ENCODE data around the gene SRGAP3.

The SRGAP3 gene

DNA sequence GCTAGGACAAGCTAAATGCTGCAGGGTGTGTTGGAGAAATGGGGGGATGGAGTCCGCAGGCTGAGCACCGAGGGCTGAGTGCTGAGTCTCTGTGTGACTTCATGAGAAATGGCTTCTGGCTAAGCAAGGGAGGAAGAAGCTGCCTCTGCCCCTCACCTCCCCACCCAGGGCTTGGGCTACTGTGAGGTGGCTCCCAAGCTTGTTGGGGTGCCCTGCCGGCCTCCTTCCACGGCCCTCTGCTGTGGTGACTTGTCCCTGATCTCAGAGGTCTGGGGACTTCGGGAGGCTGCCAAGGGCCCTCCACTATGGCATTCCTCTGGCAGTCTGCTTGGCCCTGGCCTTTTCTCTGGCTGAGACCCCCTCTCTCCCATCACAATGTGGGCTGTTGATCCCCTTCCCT lies 256.1 kb downstream of the SRGAP3 start:
- H3K4me3 ChIP-seq (ENCODE audit: low read length) = no peak overlapping the region
- no peak overlapping the region for H3K9ac ChIP-seq (ENCODE audit: low read length)
- H3K27me3 ChIP-seq (ENCODE audit: control insufficient read depth, insufficient read depth, low read length) = no peaks in the 10 kb centered on the region
- H3K4me1 ChIP-seq (ENCODE audit: control insufficient read depth, low read depth, low read length) = peaks cover under 1% of the 10 kb centered on the region
- H3K36me3 ChIP-seq (ENCODE audit: control insufficient read depth, low read depth, low read length) = no peaks in the 10 kb centered on the region
- no peak overlapping the region for H3K27ac ChIP-seq (ENCODE audit: low read length)
- H3K9me3 ChIP-seq (ENCODE audit: control insufficient read depth, low read depth, low read length) = no peaks in the 10 kb centered on the region

DNA sequence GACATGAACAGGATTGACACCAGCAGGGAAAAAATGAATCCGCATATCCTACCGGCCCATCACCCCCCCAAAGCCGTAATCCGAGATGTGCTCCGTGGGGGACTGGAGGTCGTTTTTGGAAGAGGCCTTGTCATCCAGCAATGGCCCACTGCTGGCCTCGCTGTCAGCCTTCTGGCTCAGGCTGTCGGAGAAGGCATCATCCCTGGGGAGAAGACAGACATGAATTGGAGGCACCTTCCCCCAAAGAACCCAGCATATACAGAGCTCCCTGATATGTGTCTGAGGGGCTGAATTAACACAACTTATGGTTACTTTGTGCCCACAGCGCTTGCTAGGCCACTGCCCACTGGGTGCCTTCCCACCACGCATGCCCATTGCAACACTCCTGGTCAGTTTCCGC lies 256.6 kb downstream of the SRGAP3 start:
- Histone ChIP-seq H3K27ac (ENCODE audit: low read length) (no peak overlapping the region), H3K36me3 (ENCODE audit: control insufficient read depth, low read depth, low read length) (no peaks in the 10 kb centered on the region), H3K4me3 (ENCODE audit: low read length) (no peak overlapping the region), H3K9ac (ENCODE audit: low read length) (no peak overlapping the region), H3K9me3 (ENCODE audit: control insufficient read depth, low read depth, low read length) (no peaks in the 10 kb centered on the region), H3K4me1 (ENCODE audit: control insufficient read depth, low read depth, low read length) (peaks cover 3% of the 10 kb centered on the region), H3K27me3 (ENCODE audit: control insufficient read depth, insufficient read depth, low read length) (no peaks in the 10 kb centered on the region)

DNA sequence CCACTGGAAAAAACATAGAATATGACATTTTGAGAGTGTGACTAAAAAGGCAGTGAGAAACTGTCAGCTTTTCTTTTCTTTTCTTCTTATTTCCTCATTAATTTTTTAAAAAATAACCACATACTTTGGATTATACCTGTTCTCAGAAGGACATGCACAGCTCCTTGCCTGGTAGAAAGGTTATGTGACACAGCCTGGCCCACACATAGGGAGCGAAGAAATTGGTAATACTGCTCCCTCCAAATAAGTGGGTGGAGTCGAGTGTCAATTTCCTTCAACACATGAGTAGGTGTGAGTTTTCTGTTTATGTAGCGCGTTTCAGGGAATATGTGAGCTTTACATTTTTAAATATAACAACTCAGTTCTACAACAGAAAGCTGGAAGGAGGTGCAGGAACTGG lies 257.2 kb downstream of the SRGAP3 start:
- no peak overlapping the region for H3K9ac ChIP-seq (ENCODE audit: low read length)
- no peaks in the 10 kb centered on the region for H3K36me3 ChIP-seq (ENCODE audit: control insufficient read depth, low read depth, low read length)
- H3K9me3 ChIP-seq (ENCODE audit: control insufficient read depth, low read depth, low read length) = no peaks in the 10 kb centered on the region
- no peak overlapping the region for H3K4me3 ChIP-seq (ENCODE audit: low read length)
- H3K27ac ChIP-seq (ENCODE audit: low read length) = no peak overlapping the region
- peaks cover 3% of the 10 kb centered on the region for H3K4me1 ChIP-seq (ENCODE audit: control insufficient read depth, low read depth, low read length)
- no peaks in the 10 kb centered on the region for H3K27me3 ChIP-seq (ENCODE audit: control insufficient read depth, insufficient read depth, low read length)

DNA sequence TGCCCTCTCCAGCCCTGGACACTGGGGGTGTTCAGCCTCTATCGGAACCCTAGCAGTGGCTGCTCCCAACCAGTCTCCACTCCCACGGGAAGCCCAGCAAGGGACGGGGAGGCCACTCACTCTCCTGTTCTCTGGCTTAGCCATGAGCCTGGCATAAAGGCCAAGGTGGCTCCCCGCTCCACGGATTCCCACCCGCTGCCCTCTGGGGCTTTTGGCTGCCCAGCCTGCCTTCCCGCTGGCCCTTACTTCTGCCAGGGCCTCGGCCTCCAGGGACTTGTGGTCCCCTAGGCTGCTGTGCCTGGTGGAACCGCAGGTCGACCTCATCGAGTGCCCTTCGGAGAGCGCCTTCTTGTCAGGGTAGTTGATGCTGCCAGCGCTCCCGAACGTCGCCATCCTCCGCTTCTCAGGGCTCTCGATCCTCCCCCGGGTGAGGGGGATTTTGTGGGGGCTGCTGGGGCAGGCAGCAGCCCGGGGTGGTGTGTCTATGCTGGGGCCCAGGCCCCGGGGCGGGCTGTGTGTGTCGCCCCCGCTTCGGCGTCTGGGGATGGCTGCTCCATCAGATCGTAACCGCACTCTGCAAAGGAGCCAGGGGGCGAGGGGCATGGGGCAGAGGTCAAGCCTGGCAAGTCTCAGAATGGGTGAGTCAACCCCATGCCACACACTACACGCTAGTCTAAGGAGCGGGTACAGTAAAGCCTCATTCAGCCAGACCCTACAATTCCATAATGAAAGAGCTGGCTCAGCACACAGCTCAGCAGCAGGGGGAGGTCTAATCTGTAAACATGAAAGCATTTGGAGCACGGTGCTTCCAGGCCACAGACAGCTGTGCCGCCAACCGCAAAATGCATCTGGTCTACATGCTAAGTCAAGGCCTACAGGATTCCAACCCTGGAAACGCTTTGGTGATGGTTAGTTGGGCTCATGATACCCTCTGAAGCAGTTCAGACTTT lies 258.9 kb downstream of the SRGAP3 start:
- Histone ChIP-seq H3K4me1 (ENCODE audit: control insufficient read depth, low read depth, low read length) (peaks cover 3% of the 10 kb centered on the region), H3K36me3 (ENCODE audit: control insufficient read depth, low read depth, low read length) (no peaks in the 10 kb centered on the region), H3K9ac (ENCODE audit: low read length) (no peak overlapping the region), H3K27me3 (ENCODE audit: control insufficient read depth, insufficient read depth, low read length) (no peaks in the 10 kb centered on the region), H3K27ac (ENCODE audit: low read length) (no peak overlapping the region), H3K9me3 (ENCODE audit: control insufficient read depth, low read depth, low read length) (no peaks in the 10 kb centered on the region), H3K4me3 (ENCODE audit: low read length) (no peak overlapping the region)

DNA sequence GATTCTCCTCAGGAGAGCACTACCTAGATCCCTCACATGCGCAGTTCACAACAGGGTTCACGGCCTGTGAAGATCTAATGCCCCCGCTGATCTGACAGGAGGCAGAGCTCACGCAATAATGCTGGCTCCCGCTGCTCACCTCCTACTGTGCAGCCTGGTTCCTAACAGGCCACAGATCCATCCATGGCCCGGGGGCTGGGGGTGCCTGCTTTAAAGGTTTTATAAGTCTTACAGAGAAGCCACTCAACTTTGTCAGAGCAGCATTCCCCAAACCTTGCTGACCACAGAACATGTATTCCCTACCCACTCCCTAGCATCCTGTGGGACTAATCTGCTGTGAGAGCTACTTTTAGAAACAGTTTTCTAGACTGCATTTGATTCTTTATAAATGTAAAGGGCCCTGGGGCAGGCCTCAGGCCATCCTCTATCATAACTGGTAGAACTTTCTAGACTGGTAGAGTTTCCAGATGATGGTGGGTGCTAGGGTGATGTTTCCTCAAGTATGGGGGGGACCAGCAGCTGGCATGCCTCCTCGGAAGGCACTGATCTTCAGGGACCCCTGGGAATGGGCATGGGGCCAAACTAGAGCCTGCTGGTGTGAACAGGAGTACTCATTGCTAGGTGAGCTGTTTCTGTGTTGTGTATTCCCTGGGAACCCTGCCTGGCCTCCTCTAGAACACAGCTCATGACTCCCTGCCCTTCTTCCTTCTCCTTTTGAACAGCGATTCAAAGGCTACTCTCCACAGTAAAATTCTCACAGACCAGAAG lies 260.5 kb downstream of the SRGAP3 start:
- Histone ChIP-seq H3K27ac (ENCODE audit: low read length) (no peak overlapping the region), H3K4me3 (ENCODE audit: low read length) (no peak overlapping the region), H3K36me3 (ENCODE audit: control insufficient read depth, low read depth, low read length) (no peaks in the 10 kb centered on the region), H3K4me1 (ENCODE audit: control insufficient read depth, low read depth, low read length) (peaks cover 3% of the 10 kb centered on the region), H3K27me3 (ENCODE audit: control insufficient read depth, insufficient read depth, low read length) (no peaks in the 10 kb centered on the region), H3K9ac (ENCODE audit: low read length) (no peak overlapping the region), H3K9me3 (ENCODE audit: control insufficient read depth, low read depth, low read length) (no peaks in the 10 kb centered on the region)

DNA sequence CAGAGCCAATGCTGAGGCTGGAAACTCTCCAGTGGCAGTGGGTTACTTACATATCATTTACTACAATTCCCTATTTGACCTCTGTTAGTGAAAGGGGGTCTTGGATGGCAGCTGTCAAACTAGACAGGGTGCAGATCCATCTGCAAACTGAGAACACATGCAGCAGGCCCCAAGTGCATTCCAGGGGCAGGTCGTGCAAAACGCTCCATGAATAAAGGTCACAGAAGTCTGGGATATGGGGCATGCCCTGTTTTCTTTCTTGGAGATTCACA lies 261.1 kb downstream of the SRGAP3 start:
- Histone ChIP-seq H3K4me3 (ENCODE audit: low read length) (no peak overlapping the region), H3K36me3 (ENCODE audit: control insufficient read depth, low read depth, low read length) (no peaks in the 10 kb centered on the region), H3K4me1 (ENCODE audit: control insufficient read depth, low read depth, low read length) (peaks cover 3% of the 10 kb centered on the region), H3K27ac (ENCODE audit: low read length) (no peak overlapping the region), H3K9me3 (ENCODE audit: control insufficient read depth, low read depth, low read length) (no peaks in the 10 kb centered on the region), H3K9ac (ENCODE audit: low read length) (no peak overlapping the region), H3K27me3 (ENCODE audit: control insufficient read depth, insufficient read depth, low read length) (no peaks in the 10 kb centered on the region)

DNA sequence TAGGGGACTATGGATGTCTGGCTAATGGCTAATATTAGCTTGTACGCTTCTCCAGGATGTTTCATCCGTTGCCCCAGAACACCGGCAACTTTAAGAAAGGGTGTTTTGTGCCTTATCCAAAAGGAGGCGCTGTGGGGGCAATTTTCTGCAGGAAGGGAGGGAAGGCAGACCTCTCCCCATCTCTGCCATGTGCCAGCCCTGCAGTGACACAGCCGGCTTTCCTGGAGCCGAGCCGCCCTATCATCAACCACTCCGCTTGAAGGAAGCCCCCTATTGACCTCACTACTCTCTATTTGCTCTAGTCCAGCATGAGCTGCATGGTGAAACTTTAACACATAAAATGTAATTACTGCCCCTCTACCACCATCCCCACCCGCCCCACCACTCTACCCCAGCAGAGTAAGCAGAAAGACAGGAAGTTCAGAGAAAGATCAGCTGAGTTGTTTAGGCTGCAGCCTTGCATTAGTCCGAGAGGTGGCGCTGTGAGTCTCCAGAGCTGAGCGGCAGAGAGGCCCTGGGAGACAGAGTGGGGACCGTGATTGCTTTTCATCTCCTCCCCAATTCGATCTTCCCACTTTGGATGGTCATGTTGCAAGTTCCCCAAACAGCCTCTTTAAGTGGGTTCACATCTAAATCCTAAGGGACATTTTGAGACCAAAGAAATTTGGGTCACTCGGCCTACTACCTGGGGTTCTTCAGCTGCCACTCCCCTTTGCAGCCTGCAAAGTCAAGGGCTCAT lies 261.6 kb downstream of the SRGAP3 start:
- peaks cover 3% of the 10 kb centered on the region for H3K4me1 ChIP-seq (ENCODE audit: control insufficient read depth, low read depth, low read length)
- peak overlapping the region; percentile 41 for H3K4me3 ChIP-seq (ENCODE audit: low read length)
- no peak overlapping the region for H3K9ac ChIP-seq (ENCODE audit: low read length)

DNA sequence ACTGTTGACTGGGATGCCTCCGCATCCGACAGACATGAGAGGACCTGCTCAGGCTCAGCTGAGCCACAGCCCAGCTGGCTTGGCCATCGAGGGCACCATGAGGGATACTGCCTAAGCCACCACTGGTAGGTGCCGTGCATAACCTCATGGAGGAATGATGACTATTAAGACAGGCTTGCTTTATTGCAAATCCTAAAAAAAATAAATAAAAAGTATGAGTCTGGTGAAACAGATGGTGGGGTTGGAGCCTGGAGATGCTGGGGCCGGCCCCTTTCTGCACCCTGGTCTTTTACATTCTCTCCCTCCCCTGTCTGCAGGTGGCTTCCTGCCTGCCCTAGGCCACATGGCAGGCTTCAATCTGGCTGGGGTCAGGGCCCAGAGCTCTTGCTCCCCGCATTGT lies 262.2 kb downstream of the SRGAP3 start:
- H3K9ac ChIP-seq (ENCODE audit: low read length) = no peak overlapping the region
- no peaks in the 10 kb centered on the region for H3K36me3 ChIP-seq (ENCODE audit: control insufficient read depth, low read depth, low read length)
- H3K27me3 ChIP-seq (ENCODE audit: control insufficient read depth, insufficient read depth, low read length) = no peaks in the 10 kb centered on the region
- H3K9me3 ChIP-seq (ENCODE audit: control insufficient read depth, low read depth, low read length) = no peaks in the 10 kb centered on the region
- H3K27ac ChIP-seq (ENCODE audit: low read length) = no peak overlapping the region
- H3K4me3 ChIP-seq (ENCODE audit: low read length) = no peak overlapping the region
- peaks cover 3% of the 10 kb centered on the region for H3K4me1 ChIP-seq (ENCODE audit: control insufficient read depth, low read depth, low read length)

More for the DNA sequence above, 261.6 kb downstream of the SRGAP3 start:
- Histone ChIP-seq H3K9me3 (ENCODE audit: control insufficient read depth, low read depth, low read length) (no peaks in the 10 kb centered on the region), H3K36me3 (ENCODE audit: control insufficient read depth, low read depth, low read length) (no peaks in the 10 kb centered on the region), H3K27ac (ENCODE audit: low read length) (no peak overlapping the region), H3K27me3 (ENCODE audit: control insufficient read depth, insufficient read depth, low read length) (no peaks in the 10 kb centered on the region)

DNA sequence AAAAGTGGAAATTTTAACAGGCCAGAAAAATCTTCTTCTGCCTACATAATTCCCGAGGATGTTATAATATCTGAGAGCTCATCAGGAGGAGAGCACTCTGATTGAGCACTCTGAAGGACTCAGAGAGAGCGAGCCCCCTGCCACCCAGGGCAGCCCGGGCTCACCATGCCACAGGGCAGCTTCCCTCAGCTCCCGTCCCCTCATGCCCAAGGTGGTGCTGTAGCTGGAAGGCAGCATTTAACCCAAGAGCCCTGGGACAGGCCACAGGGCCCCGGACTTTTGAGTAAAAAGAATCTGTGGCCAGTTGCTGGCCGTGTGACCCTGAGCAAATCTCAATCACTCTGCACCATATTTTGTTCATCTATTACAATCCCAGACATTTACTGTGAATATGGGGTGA lies 262.7 kb downstream of the SRGAP3 start:
- H3K27me3 ChIP-seq (ENCODE audit: control insufficient read depth, insufficient read depth, low read length) = no peaks in the 10 kb centered on the region
- H3K36me3 ChIP-seq (ENCODE audit: control insufficient read depth, low read depth, low read length) = no peaks in the 10 kb centered on the region
- no peak overlapping the region for H3K9ac ChIP-seq (ENCODE audit: low read length)
- H3K4me3 ChIP-seq (ENCODE audit: low read length) = no peak overlapping the region
- H3K9me3 ChIP-seq (ENCODE audit: control insufficient read depth, low read depth, low read length) = no peaks in the 10 kb centered on the region
- peaks cover 3% of the 10 kb centered on the region for H3K4me1 ChIP-seq (ENCODE audit: control insufficient read depth, low read depth, low read length)
- H3K27ac ChIP-seq (ENCODE audit: low read length) = no peak overlapping the region

DNA sequence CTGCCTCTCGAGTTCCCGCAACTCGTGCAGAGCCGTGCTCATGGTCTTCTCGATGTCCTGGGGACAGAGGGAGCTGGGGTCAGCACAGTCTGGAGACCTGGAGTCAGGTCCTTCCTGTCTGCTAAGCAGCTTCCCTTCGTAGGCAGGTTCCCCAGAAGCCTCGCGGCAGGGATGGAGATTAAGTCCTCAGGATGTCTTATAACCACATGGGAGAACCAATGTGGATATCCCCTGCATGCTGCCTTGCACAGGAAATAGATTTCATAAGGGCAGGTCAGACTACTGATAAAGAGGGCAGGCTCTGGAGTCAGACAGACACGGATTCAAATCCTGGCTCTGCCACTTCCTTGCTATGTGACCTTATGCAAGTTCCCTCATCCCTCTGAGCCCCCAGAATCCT lies 263.6 kb downstream of the SRGAP3 start:
- no peaks in the 10 kb centered on the region for H3K27me3 ChIP-seq (ENCODE audit: control insufficient read depth, insufficient read depth, low read length)
- no peak overlapping the region for H3K9ac ChIP-seq (ENCODE audit: low read length)
- H3K36me3 ChIP-seq (ENCODE audit: control insufficient read depth, low read depth, low read length) = no peaks in the 10 kb centered on the region
- H3K9me3 ChIP-seq (ENCODE audit: control insufficient read depth, low read depth, low read length) = no peaks in the 10 kb centered on the region
- no peak overlapping the region for H3K4me3 ChIP-seq (ENCODE audit: low read length)
- peaks cover 3% of the 10 kb centered on the region for H3K4me1 ChIP-seq (ENCODE audit: control insufficient read depth, low read depth, low read length)
- no peak overlapping the region for H3K27ac ChIP-seq (ENCODE audit: low read length)

DNA sequence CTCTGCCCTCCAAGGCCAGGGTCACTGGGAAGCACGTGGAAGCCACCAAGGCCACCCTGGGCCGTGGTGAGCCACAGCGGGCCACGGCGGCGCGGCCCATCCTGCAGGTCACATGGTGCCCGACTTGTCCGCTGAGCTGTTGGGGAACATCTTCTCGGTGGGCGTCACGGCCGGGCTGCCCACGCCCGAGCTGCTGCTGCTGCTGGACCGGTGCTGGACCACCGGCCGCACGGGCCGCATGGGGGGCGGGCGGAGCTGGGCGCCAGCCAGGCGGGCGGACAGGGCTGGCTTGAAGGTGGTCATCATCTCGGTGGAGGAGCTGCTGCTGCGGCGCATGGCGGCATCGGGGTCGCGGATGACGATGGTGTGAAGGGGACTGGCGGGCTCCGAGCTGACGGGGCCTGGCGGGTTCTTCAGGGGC lies 264.0 kb downstream of the SRGAP3 start:
- H3K27ac ChIP-seq (ENCODE audit: low read length) = no peak overlapping the region
- H3K27me3 ChIP-seq (ENCODE audit: control insufficient read depth, insufficient read depth, low read length) = no peaks in the 10 kb centered on the region
- H3K9me3 ChIP-seq (ENCODE audit: control insufficient read depth, low read depth, low read length) = no peaks in the 10 kb centered on the region
- H3K4me1 ChIP-seq (ENCODE audit: control insufficient read depth, low read depth, low read length) = peaks cover 3% of the 10 kb centered on the region
- H3K36me3 ChIP-seq (ENCODE audit: control insufficient read depth, low read depth, low read length) = no peaks in the 10 kb centered on the region
- H3K9ac ChIP-seq (ENCODE audit: low read length) = no peak overlapping the region
- H3K4me3 ChIP-seq (ENCODE audit: low read length) = no peak overlapping the region
